ENCODE data around the gene IFNA21.

DNA sequence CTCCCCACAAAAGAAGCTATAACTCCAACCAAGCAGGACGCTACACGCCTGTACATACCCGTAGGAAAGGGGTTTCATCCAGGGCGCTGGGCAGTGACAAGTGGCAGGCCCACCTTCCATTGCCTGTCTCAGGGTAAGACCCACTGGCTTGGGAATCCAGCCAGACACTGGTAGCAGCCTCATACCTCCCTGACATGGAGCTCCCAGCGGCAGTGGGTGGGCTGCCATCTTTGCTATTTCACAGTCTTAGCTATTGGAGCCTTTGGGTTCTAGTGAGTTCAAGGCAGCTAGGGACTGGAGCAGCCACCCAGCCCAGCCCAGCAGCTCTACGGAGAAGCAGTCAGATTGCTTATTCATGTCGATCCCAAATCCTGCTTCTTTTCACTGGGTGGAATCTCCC is 43.9 kb upstream of the IFNA21 start:
- TF ChIP-seq CTCF (IDR thresholded peaks at IDR 0.05 in 8 of 11, conservative IDR thresholded peaks at IDR 0.05 in 3 of 11) (no peak), POLR2A (IDR thresholded peaks at IDR 0.05) (no peak)
